GM12892 (cell line): ENCODE measurements around the gene STRBP.

Experiments used
- POLR2A ChIP-seq: IDR thresholded peaks from 2 replicates; pipeline ENCODE4 v1.6.1; 2011; ENCODE audit warnings: low read depth, low read length, control low read depth
- POLR2AphosphoS5 ChIP-seq: IDR thresholded peaks from 2 replicates; pipeline ENCODE4 v1.6.1; 2011; ENCODE audit warnings: low read depth, low read length, control low read depth
- TAF1 ChIP-seq: IDR thresholded peaks from 2 replicates; pipeline ENCODE4 v1.6.1; 2011; ENCODE audit warnings: low read depth, mild to moderate bottlenecking, control low read depth, low read length, borderline replicate concordance

- TF ChIP-seq POLR2A (no peak), TAF1 (no peak), POLR2AphosphoS5 (no peak)
These were observed 106.0 kb downstream of the STRBP start for GRCh38 chr9:123162360-123162759.
